Measurements from ENCODE around the gene CPSF3.

DNA sequence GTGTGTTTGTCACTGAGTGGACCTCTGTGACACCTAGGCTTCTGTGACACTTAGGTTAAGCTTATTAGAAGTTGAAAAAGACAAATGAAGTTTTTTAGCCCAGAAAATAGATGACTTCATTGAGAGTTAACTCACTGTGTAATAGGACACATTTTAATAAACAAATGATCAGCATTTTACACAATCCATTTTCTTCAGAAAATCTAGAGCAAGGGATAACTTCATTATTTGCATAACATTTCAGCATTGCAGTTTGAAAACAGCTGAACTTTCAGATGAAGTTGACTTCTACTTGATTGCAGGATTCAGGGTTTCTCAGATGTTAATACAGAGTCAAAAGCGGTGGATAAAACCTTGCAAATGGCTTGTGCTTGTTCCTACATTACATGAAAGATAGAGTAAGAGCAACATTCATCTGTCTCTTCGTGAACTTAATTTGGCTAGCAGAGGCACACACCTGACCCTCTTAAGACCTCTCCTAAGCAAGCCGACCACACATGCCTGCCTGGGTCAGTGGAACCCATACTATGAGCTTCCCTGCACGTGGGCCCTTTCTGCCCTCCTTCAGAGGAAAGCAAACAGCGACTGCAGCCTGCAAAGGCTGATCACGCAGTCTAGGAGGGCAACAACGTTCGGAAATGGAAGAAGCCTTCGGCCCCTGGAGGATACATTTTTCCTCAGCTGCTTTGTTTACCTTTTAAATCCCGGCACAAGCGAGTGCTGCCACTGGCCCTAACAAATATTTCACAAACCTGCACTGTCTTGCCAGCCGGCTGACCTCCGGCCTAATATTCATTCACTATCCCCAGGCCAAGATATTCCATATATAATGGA is 16.7 kb upstream of the CPSF3 start:
- TF ChIP-seq, protein P1, sequence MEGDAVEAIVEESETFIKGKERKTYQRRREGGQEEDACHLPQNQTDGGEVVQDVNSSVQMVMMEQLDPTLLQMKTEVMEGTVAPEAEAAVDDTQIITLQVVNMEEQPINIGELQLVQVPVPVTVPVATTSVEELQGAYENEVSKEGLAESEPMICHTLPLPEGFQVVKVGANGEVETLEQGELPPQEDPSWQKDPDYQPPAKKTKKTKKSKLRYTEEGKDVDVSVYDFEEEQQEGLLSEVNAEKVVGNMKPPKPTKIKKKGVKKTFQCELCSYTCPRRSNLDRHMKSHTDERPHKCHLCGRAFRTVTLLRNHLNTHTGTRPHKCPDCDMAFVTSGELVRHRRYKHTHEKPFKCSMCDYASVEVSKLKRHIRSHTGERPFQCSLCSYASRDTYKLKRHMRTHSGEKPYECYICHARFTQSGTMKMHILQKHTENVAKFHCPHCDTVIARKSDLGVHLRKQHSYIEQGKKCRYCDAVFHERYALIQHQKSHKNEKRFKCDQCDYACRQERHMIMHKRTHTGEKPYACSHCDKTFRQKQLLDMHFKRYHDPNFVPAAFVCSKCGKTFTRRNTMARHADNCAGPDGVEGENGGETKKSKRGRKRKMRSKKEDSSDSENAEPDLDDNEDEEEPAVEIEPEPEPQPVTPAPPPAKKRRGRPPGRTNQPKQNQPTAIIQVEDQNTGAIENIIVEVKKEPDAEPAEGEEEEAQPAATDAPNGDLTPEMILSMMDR (IDR thresholded peaks at IDR 0.05; ENCODE audit: low read depth, low read length): no peak
- TF ChIP-seq POLR2A (IDR thresholded peaks at IDR 0.05; ENCODE audit: extremely low read depth, insufficient read length) (no peak), MYC (IDR thresholded peaks at IDR 0.05; ENCODE audit: low read depth, low read length) (no peak)

Data from NB4 (cell line).